Activated naive CD8-positive, alpha-beta T cell treated with anti-CD3 and anti-CD28 coated beads, Interleukin-2, amount 50 U/mL, for 24 hours (primary cell): ENCODE measurements around the gene ERCC5.
A peak's percentile ranks its signal among the peaks of the same experiment; 100 is the strongest.

Experiments used
- ATAC-seq: fragments of 150-1000 bp; cut with Tn5 transposase; one replicate; pipeline ENCODE4 v1.10.0; 2021
- DNase-seq: peaks from one replicate; pipeline ENCODE4 v3.0.0; 2021
- H3K27ac Mint-ChIP-seq: one replicate; pipeline ENCODE4 v1.8.0; 2021; ENCODE audit warnings: mild to moderate bottlenecking, mixed read lengths
- H3K27me3 Mint-ChIP-seq: one replicate; pipeline ENCODE4 v1.8.0; 2021; ENCODE audit warnings: mixed read lengths
- H3K36me3 Mint-ChIP-seq: one replicate; pipeline ENCODE4 v1.8.0; 2021; ENCODE audit warnings: low read depth, mixed read lengths
- H3K4me1 Mint-ChIP-seq: one replicate; pipeline ENCODE4 v1.8.0; 2021; ENCODE audit warnings: mixed read lengths
- H3K4me3 Mint-ChIP-seq: one replicate; pipeline ENCODE4 v1.8.0; 2021; ENCODE audit warnings: mild to moderate bottlenecking, moderate library complexity, mixed read lengths
- H3K9me3 Mint-ChIP-seq: one replicate; pipeline ENCODE4 v1.8.0; 2021; ENCODE audit warnings: mixed read lengths

ERCC5 gene

DNA sequence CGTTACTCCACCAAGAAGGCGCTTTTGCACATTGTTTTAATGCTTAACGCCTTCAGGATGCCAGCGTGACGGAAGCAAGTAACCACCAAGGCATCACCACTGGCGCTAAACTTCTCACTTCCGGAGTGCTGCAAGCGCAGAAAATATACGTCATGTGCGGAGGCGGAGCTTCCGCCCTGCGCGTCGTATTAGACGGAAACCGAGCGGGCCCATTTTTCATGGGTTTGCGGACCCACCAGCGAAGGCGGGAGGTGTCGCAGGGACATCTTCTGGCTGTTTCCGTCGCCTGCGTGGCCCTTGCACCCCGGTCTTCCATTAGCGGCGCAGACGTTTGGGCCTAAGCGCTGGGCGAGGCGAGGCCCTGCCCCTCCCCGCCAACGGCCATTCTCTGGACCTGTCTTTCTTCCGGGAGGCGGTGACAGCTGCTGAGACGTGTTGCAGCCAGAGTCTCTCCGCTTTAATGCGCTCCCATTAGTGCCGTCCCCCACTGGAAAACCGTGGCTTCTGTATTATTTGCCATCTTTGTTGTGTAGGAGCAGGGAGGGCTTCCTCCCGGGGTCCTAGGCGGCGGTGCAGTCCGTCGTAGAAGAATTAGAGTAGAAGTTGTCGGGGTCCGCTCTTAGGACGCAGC, at the start of gene ERCC5:
Gene ERCC5, plus strand, starts transcription at position 403 of the 631 bp plus-strand sequence. CDS start 235 bp downstream, outside the sequence.
- H3K27ac Mint-ChIP-seq = peak within 1 kb of the TSS; percentile 95
- DNase-seq = peak; percentile 96
- H3K36me3 Mint-ChIP-seq = peaks cover 7% of the 10 kb centered on the region
- peaks cover 2% of the 10 kb centered on the region for H3K27me3 Mint-ChIP-seq
- H3K4me3 Mint-ChIP-seq = peak within 1 kb of the TSS; percentile 90
- peak; percentile 88 for ATAC-seq
- H3K4me1 Mint-ChIP-seq = peaks cover 45% of the 10 kb centered on the region
- H3K9me3 Mint-ChIP-seq = no peaks in the 10 kb centered on the region

DNA sequence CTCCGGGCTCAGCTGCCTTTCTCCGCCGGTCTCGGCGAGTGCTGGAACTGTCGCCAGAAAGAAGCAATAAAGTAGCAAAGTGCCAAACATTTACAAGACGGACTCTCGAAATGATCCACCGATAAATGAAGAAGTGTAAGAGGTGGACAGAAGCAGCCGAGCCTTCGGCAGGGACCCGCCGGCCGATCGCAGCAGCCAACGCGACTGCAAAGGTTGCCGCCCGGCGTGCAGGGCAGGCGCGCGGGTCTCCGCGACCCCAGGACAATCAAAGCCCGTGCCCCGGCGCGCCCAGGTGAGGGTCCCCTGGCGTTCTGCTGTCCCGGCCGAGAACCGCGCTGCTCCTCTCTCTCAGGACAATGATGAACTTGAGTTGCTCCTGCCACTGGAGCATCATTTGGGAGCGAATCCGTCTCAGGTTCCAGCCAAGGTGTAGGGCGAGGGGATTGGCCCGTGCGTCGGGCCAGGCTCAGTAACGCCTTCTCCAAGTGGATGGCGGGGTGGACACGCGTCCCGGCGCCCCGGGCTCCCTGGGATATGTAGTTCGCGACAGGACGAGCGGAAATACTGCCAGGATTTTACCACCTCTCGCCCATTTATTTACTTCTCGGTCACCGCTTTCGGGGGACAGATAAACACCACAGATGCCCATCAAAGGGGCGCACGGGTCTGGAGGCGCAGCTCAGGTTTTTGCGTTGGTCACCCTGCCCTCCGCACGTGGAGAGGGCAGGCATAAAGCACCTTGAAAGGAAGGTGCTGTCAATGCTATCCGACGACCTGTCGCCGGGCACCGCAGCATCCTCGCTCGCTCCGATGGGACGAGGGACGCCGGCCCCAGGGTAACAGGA, 47.0 kb upstream of the ERCC5 start, which contains the start of the genes BIVM and POGLUT2:
Gene BIVM, plus strand, starts transcription at position 539 of the 845 bp plus-strand sequence. CDS start 8,149 bp downstream, outside the sequence.
Gene POGLUT2, minus strand, starts transcription at position 396 of the 845 bp plus-strand sequence. Its CDS starts 306 bp downstream, at position 90.
- Mint-ChIP-seq H3K36me3 (peaks cover 9% of the 10 kb centered on the region), H3K4me1 (peaks cover 27% of the 10 kb centered on the region), H3K4me3 (peak within 1 kb of the TSS; percentile 89), H3K27me3 (peaks cover 9% of the 10 kb centered on the region), H3K9me3 (no peaks in the 10 kb centered on the region), H3K27ac (peak within 1 kb of the TSS; percentile 71)
- ATAC-seq (peak; percentile 94), DNase-seq (peak; percentile 85)

- Mint-ChIP-seq H3K27ac (peak overlapping the region; percentile 71), H3K4me3 (peak overlapping the region; percentile 89), H3K4me1 (peaks cover 28% of the 10 kb centered on the region), H3K27me3 (peaks cover 9% of the 10 kb centered on the region), H3K36me3 (peaks cover 9% of the 10 kb centered on the region), H3K9me3 (no peaks in the 10 kb centered on the region)
- DNase-seq = no peak
- ATAC-seq = no peak
Measured at GRCh38 chr13:102799426-102800144, 46.2 kb upstream of the ERCC5 start.

DNA sequence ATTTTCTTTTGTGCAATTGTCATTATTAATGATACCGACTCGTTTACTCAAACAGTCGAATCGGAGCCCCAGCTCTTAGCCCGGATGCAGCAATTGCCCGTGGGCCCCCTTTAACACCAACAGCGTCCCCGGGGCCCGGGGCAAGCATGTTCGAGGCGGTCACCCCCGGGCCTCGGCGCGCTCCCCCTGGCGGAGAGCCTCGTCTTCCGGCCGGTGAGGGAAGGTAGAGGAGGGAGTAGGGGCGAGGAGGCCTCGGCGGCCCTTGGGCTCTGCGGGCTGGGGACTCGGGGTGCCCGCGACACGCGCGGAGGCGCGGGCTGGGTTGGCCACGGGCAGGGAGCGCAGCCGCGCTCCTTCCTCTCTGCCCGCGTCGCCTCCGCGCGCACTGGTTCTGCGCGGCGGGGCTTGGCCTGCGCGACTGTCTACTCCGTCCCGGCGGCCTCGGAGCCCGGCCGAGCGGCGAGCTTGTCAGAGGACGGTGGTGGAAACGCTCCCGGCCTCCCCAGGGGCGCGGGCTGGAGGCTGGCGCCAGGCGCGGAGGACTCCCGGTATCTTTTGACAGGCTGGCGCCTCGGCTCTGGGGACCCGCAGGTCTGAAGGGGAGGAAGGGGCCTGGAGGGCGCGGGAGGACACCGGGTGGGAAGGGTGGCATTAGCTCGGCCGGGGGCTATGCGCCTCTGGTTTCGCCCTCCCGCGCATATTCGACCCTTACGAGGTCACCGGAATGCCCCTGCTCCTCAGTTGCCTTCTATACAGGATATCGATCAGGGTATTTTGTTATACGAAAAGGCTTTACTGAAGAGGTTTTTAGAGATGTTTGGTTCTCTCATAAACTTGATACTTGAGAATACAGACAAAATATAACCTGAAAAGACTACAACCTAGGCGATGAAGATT, 45.4 kb upstream of the ERCC5 start:
- H3K27me3 Mint-ChIP-seq = peaks cover 9% of the 10 kb centered on the region
- H3K36me3 Mint-ChIP-seq = peaks cover 9% of the 10 kb centered on the region
- peak overlapping the region; percentile 89 for H3K4me3 Mint-ChIP-seq
- H3K27ac Mint-ChIP-seq = peak overlapping the region; percentile 71
- peak; percentile 85 for ATAC-seq
- peaks cover 28% of the 10 kb centered on the region for H3K4me1 Mint-ChIP-seq
- no peaks in the 10 kb centered on the region for H3K9me3 Mint-ChIP-seq
- peak; percentile 89 for DNase-seq

DNA sequence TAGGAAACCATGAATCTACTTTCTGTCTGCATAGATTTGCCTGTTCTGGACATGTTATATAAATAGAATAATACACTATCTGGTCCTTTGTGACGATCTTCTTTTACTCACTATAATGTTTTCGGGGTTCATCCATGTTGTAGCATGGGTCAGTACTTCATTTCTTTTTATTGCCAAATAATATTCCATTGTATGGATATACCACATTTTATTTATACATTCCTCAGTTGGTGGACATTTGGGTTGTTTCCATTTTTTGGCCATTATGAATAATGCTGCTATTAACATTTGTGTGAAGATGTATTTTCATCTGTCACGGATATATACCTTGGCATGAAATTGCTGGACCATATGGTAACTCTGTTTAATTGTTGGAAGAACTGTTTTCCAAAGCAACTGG, 40.2 kb upstream of the ERCC5 start:
- ATAC-seq = no peak
- H3K4me1 Mint-ChIP-seq = peaks cover 20% of the 10 kb centered on the region
- H3K9me3 Mint-ChIP-seq = no peaks in the 10 kb centered on the region
- H3K27ac Mint-ChIP-seq = no peak overlapping the region
- H3K27me3 Mint-ChIP-seq = no peaks in the 10 kb centered on the region
- no peak overlapping the region for H3K4me3 Mint-ChIP-seq
- peaks cover 19% of the 10 kb centered on the region for H3K36me3 Mint-ChIP-seq
- no peak for DNase-seq

DNA sequence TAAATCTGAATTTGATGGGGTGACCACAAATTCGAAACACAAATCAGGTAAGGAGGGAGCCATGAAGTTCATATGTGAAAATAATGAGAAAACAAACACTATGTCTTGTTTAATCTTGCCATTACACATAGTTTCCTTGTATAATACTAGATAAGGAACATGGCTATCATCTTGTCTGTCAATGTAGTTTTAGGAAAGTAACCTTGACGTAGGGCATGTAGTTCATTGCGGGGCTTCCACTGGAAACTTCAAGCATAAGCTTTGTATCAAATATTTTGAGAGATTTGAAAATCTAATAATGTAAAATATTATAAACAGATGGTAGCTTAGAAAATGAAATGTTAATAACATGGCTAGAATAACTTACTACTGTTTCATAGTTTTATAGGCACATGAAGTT, 38.1 kb upstream of the ERCC5 start:
- Mint-ChIP-seq H3K27ac (no peak overlapping the region), H3K9me3 (no peaks in the 10 kb centered on the region)
- no peak for DNase-seq

DNA sequence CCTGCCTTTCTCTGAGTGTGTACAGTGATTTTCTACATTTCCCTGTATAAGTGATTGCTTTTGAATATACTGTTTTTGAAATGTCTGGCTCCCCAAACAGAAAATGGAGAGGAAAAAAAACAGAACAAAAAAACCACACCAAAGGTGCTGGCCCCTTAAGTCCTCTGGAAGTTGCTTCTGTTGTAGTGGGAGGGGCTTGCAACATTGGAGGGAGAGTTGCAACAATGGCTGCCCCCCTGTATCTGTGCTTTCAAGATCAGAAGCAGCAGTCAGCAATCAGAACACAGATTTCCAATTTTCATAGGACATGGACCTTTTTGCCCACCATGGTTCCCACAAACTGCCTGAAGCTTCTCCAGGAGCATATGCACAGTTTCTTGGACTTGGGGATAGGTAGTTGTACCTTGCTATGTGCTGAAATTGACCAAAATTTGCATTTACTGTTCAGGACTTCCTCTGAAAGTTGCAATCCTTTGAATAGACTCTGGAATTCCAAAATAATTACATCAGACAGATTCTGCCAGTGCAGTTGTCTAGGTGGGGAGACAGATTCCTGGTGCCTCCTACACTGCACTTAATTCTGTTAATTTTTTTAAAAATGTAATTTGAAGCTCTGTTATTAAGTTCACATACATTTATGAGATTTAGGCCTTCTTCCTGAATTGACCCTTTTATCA, 33.1 kb upstream of the ERCC5 start:
- H3K27ac Mint-ChIP-seq = no peak overlapping the region
- no peak overlapping the region for H3K4me3 Mint-ChIP-seq
- no peak for DNase-seq
- H3K9me3 Mint-ChIP-seq = no peaks in the 10 kb centered on the region
- peaks cover 35% of the 10 kb centered on the region for H3K36me3 Mint-ChIP-seq
- ATAC-seq = no peak
- no peaks in the 10 kb centered on the region for H3K27me3 Mint-ChIP-seq
- H3K4me1 Mint-ChIP-seq = peaks cover 16% of the 10 kb centered on the region

More for the DNA sequence above, 38.1 kb upstream of the ERCC5 start:
- Mint-ChIP-seq H3K4me3 (no peak overlapping the region), H3K4me1 (peaks cover 8% of the 10 kb centered on the region), H3K27me3 (no peaks in the 10 kb centered on the region), H3K36me3 (peaks cover 33% of the 10 kb centered on the region)
- ATAC-seq = no peak

- H3K9me3 Mint-ChIP-seq = no peaks in the 10 kb centered on the region
- ATAC-seq (peak; percentile 46), DNase-seq (no peak)
- no peaks in the 10 kb centered on the region for H3K27me3 Mint-ChIP-seq
- H3K4me1 Mint-ChIP-seq = peaks cover 15% of the 10 kb centered on the region
- no peak overlapping the region for H3K27ac Mint-ChIP-seq
- H3K36me3 Mint-ChIP-seq = peaks cover 33% of the 10 kb centered on the region
- no peak overlapping the region for H3K4me3 Mint-ChIP-seq
Measured at GRCh38 chr13:102814025-102814607, 31.7 kb upstream of the ERCC5 start.

- Mint-ChIP-seq H3K27ac (no peak overlapping the region), H3K4me3 (no peak overlapping the region), H3K9me3 (no peaks in the 10 kb centered on the region), H3K36me3 (peaks cover 34% of the 10 kb centered on the region), H3K4me1 (peaks cover 15% of the 10 kb centered on the region), H3K27me3 (no peaks in the 10 kb centered on the region)
- ATAC-seq (no peak), DNase-seq (no peak)
Measured at GRCh38 chr13:102814793-102815192, 31.0 kb upstream of the ERCC5 start.

GRCh38 chr13:102815788-102816187, 30.0 kb upstream of the ERCC5 start:
- Mint-ChIP-seq H3K9me3 (no peaks in the 10 kb centered on the region), H3K4me3 (no peak overlapping the region), H3K27ac (no peak overlapping the region), H3K4me1 (peaks cover 15% of the 10 kb centered on the region), H3K27me3 (no peaks in the 10 kb centered on the region), H3K36me3 (peaks cover 31% of the 10 kb centered on the region)
- ATAC-seq (no peak), DNase-seq (no peak)

- Mint-ChIP-seq H3K36me3 (peaks cover 21% of the 10 kb centered on the region), H3K4me1 (peaks cover 15% of the 10 kb centered on the region), H3K9me3 (no peaks in the 10 kb centered on the region), H3K4me3 (no peak overlapping the region), H3K27me3 (no peaks in the 10 kb centered on the region), H3K27ac (no peak overlapping the region)
- DNase-seq (no peak), ATAC-seq (no peak)
Measured at GRCh38 chr13:102816708-102817107, 29.1 kb upstream of the ERCC5 start.

DNA sequence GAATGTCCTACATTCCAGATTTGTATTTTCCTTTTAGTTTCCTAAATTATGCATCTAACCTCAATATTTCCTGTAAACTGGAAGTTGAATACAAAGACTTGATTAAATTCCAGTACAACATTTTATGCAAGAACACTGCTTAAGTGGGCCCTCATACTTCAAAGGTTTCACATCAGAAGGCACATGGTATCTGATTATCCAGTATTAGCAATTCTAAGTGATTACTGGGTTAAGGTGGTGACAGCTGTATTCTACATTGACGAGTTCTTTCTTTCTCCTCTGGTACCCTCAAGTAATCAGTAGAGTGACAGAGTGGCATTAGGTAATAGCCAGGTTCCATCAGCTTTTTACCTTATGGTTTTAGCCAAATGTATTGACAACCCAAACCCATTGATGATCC, 28.6 kb upstream of the ERCC5 start:
- DNase-seq (no peak), ATAC-seq (no peak)
- no peak overlapping the region for H3K4me3 Mint-ChIP-seq
- no peak overlapping the region for H3K27ac Mint-ChIP-seq
- no peaks in the 10 kb centered on the region for H3K9me3 Mint-ChIP-seq
- peaks cover 21% of the 10 kb centered on the region for H3K36me3 Mint-ChIP-seq
- peaks cover 15% of the 10 kb centered on the region for H3K4me1 Mint-ChIP-seq
- H3K27me3 Mint-ChIP-seq = no peaks in the 10 kb centered on the region

GRCh38 chr13:102817907-102818306, 27.9 kb upstream of the ERCC5 start:
- Mint-ChIP-seq H3K36me3 (peaks cover 27% of the 10 kb centered on the region), H3K27me3 (no peaks in the 10 kb centered on the region), H3K4me3 (no peak overlapping the region), H3K9me3 (no peaks in the 10 kb centered on the region), H3K4me1 (peaks cover 15% of the 10 kb centered on the region), H3K27ac (no peak overlapping the region)
- DNase-seq = no peak
- ATAC-seq = no peak
